Transverse colon (tissue), 4 donors: ENCODE data around the gene CYP27A1. TPM values are rescaled to one million over a fixed set of nuclear protein-coding genes. Genes with fewer than 3 reads are reported as not detected.

Experiments used
- DNase-seq: peaks from one replicate; pipeline ENCODE4 v3.0.0-alpha.2; 2019
- H3K27ac ChIP-seq, 4 donors: fragments of 200-600 bp; sonication (generic); 2 replicates each; pipeline ENCODE4 v1.5.1; 2016 to 2018; ENCODE audit warnings: inconsistent platforms in 4 of 4
- H3K27me3 ChIP-seq: fragments of 200-600 bp; sonication (generic); 2 replicates; pipeline ENCODE4 v1.5.1; 2017; ENCODE audit warnings: inconsistent platforms
- H3K36me3 ChIP-seq, 4 donors: fragments of 200-600 bp; sonication (generic); 2 replicates each; pipeline ENCODE4 v1.5.1; 2017 to 2019; ENCODE audit warnings: inconsistent platforms in 4 of 4
- H3K4me1 ChIP-seq, 4 donors: fragments of 200-600 bp; sonication (generic); 2 replicates each; pipeline ENCODE4 v1.5.1; 2017 to 2020; ENCODE audit warnings: inconsistent platforms in 4 of 4
- H3K4me3 ChIP-seq, 4 donors: fragments of 200-600 bp; sonication (generic); 1 replicate in 1 of 4; 2 replicates in 3 of 4; pipeline versions ENCODE4 v1.5.1 to v1.6.1; 2017 to 2019; ENCODE audit warnings: inconsistent platforms in 4 of 4
- H3K9me3 ChIP-seq, 2 donors: fragments of 200-600 bp; sonication (generic); 2 replicates each; pipeline ENCODE4 v1.5.1; 2017 to 2019; ENCODE audit warnings: inconsistent platforms in 2 of 2
- CTCF ChIP-seq, 5 experiments: fragments of 200-600 bp in 3 of 5; fragments of 450-650 bp in 2 of 5; sonication (generic) in 3 of 5; IDR thresholded peaks; 1 replicate in 2 of 5; 2 replicates in 3 of 5; pipeline ENCODE4 v1.5.1; 2016 to 2017; ENCODE audit warnings: antibody characterized with exemption in 5 of 5, inconsistent platforms in 3 of 5, mild to moderate bottlenecking in 2 of 5, moderate library complexity in 1 of 5
- EP300 ChIP-seq: sonication (generic); formaldehyde crosslinking; IDR thresholded peaks from one replicate; pipeline ENCODE4 v1.6.1; 2017; ENCODE audit warnings: antibody characterized with exemption, low read depth
- POLR2A ChIP-seq: fragments of 450-650 bp; IDR thresholded peaks from one replicate; pipeline ENCODE4 v1.6.1; 2016; ENCODE audit warnings: antibody characterized with exemption, mild to moderate bottlenecking, moderate library complexity
- POLR2AphosphoS5 ChIP-seq, 3 donors: sonication (generic); formaldehyde crosslinking; IDR thresholded peaks; one replicate each; pipeline ENCODE4 v1.6.1; 2016; ENCODE audit warnings: antibody characterized with exemption in 3 of 3
- WGBS, 2 donors: methylation state at CpG; one replicate each; pipeline ENCODE4 v1.1.5; 2018; ENCODE audit warnings: low coverage in 1 of 2; 5-methylcytosine and 5-hydroxymethylcytosine counted together
- in situ Hi-C, 4 donors: fragments of 200-750 bp; cut with MboI; loops; one replicate each; pipeline versions ENCODE4 v1.15.0 to v1.15.1; 2017; ENCODE audit warnings: low sequenced_read_pairs in 3 of 4, low pct_ligation_motif_present in 1 of 4, low pct_unique_long_range_greater_than_20kb in 1 of 4
- intact Hi-C: fragments of 100-400 bp; cut with DNase I; formaldehyde crosslinking; loops from one replicate; pipeline ENCODE4 v1.15.1; 2023; ENCODE audit warnings: low total_unique reads
- total RNA-seq, 4 donors: library from RNA; depleted of rRNA; stranded (reverse); fragments of >200 nt; gene quantifications; one replicate each; pipeline ENCODE4 v1.1.0, GENCODE V29; 2016

CYP27A1 gene
- total RNA-seq, 4 donors from 2014 or later = 48.3 to 159 (median 75.5) TPM

GRCh38 chr2:218806346-218806978 lies 24.5 kb downstream of the CYP27A1 start:
- H3K36me3 ChIP-seq = no peaks in the 10 kb centered on the region
- no peaks in the 10 kb centered on the region for H3K27me3 ChIP-seq
- TF ChIP-seq POLR2A (no peak), POLR2AphosphoS5 (IDR thresholded peaks at IDR 0.05) (peak; percentile 64 to 87 (median 79)), CTCF (IDR thresholded peaks at IDR 0.05) (no peak), EP300 (peak; percentile 79)
- no peak overlapping the region for H3K4me3 ChIP-seq
- in situ Hi-C loops = no loop called here
- intact Hi-C loops = no loop called here
- 42 to 53% methylated on average over 3 to 10 of the region's 10 CpGs for WGBS, 2 donors
- peak; percentile 53 for DNase-seq
- H3K4me1 ChIP-seq = peaks cover 0 to 24% (median 4%) of the 10 kb centered on the region in 4 donors
- no peaks in the 10 kb centered on the region for H3K9me3 ChIP-seq
- peak overlapping the region; percentile 37 to 82 (median 67) for H3K27ac ChIP-seq

- Histone ChIP-seq H3K27me3 (no peaks in the 10 kb centered on the region), H3K4me3 (no peak overlapping the region), H3K4me1 (peaks cover 0 to 17% (median 4%) of the 10 kb centered on the region in 4 donors), H3K9me3 (no peaks in the 10 kb centered on the region), H3K27ac (peak overlapping the region in 3 of 4 donors; percentile 61 to 82 (median 73)), H3K36me3 (peaks cover 0 to 3% (median 0%) of the 10 kb centered on the region in 4 donors)
- in situ Hi-C loops (no loop called here), intact Hi-C loops (no loop called here)
- TF ChIP-seq POLR2A = no peak
- no peak for TF ChIP-seq CTCF (IDR thresholded peaks at IDR 0.05)
- TF ChIP-seq POLR2AphosphoS5 (IDR thresholded peaks at IDR 0.05) = no peak
- TF ChIP-seq EP300 = no peak
- DNase-seq = no peak
- 71 to 86% methylated on average over 2 to 4 of the region's 4 CpGs for WGBS, 2 donors
Measured at GRCh38 chr2:218807626-218808025, 25.7 kb downstream of the CYP27A1 start.

DNA sequence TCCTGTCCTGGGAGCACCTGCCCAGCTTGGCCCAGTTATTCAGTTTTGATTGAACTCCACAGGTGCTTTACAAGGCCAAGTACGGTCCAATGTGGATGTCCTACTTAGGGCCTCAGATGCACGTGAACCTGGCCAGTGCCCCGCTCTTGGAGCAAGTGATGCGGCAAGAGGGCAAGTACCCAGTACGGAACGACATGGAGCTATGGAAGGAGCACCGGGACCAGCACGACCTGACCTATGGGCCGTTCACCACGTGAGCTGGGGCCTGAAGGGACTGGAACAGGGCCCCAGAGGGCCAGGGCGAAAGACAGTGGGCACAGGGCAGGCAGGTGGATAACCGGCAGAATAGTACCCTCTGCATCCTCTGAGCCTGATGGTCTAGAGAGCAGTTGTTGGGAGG lies 27.6 kb downstream of the CYP27A1 start:
- intact Hi-C loops = no loop called here
- no peaks in the 10 kb centered on the region for H3K9me3 ChIP-seq
- 80 to 90% methylated on average over 1 to 12 of the region's 12 CpGs for WGBS, 2 donors
- no peak for TF ChIP-seq CTCF (IDR thresholded peaks at IDR 0.05)
- no peak for TF ChIP-seq EP300
- TF ChIP-seq POLR2AphosphoS5 (IDR thresholded peaks at IDR 0.05) = no peak
- TF ChIP-seq POLR2A = no peak
- in situ Hi-C loops = no loop called here
- peaks cover 3 to 28% (median 10%) of the 10 kb centered on the region in 4 donors for H3K4me1 ChIP-seq
- DNase-seq = no peak
- H3K27ac ChIP-seq = no peak overlapping the region
- H3K4me3 ChIP-seq = no peak overlapping the region
- no peaks in the 10 kb centered on the region for H3K27me3 ChIP-seq
- H3K36me3 ChIP-seq = peaks cover 0 to 7% (median 0%) of the 10 kb centered on the region in 4 donors

- H3K4me3 ChIP-seq = no peak overlapping the region
- no peak for DNase-seq
- H3K4me1 ChIP-seq = peaks cover 3 to 26% (median 13%) of the 10 kb centered on the region in 4 donors
- in situ Hi-C loops (no loop called here), intact Hi-C loops (no loop called here)
- no peaks in the 10 kb centered on the region for H3K9me3 ChIP-seq
- TF ChIP-seq POLR2A (no peak), POLR2AphosphoS5 (IDR thresholded peaks at IDR 0.05) (no peak), CTCF (IDR thresholded peaks at IDR 0.05) (no peak), EP300 (no peak)
- no peak overlapping the region for H3K27ac ChIP-seq
- WGBS, 2 donors = 76 to 83% methylated on average over 2 of the region's 2 CpGs
- H3K27me3 ChIP-seq = no peaks in the 10 kb centered on the region
- peaks cover 0 to 7% (median 0%) of the 10 kb centered on the region in 4 donors for H3K36me3 ChIP-seq
Measured at GRCh38 chr2:218810256-218810655, 28.3 kb downstream of the CYP27A1 start.
